H1 (cell line): ENCODE data around the gene SBF2. TPM values are rescaled to one million over a fixed set of nuclear protein-coding genes. Genes with fewer than 3 reads are reported as not detected.

Experiments
- CTCF ChIA-PET: fragments of 300-600 bp; sonication (Branson Sonifier 250); formaldehyde crosslinking; loops from one replicate; lab custom pipeline; 2021; ENCODE audit not compliant: partially characterized antibody; lab: Charles Lee
- POLR2A ChIA-PET: fragments of 300-600 bp; sonication (Branson Sonifier 250); formaldehyde crosslinking; loops from one replicate; lab custom pipeline; 2021; ENCODE audit warnings: inconsistent platforms; ENCODE audit not compliant: partially characterized antibody; lab: Charles Lee
- DNase-seq, 2 experiments: peaks; one replicate each; pipeline versions ENCODE4 v3.0.0 to v3.0.0-alpha.2; 2010 to 2022; ENCODE audit warnings: low spot score in 2 of 2, low read depth in 1 of 2, mixed read lengths in 1 of 2
- FAIRE-seq: peaks from 2 replicates; lab custom pipeline; 2011; peaks lifted over from hg19 to GRCh38; lab: Jason Lieb, UNC
- H2AFZ ChIP-seq: 2 replicates; pipeline ENCODE4 v1.8.1; 2012; ENCODE audit warnings: low read length, inconsistent platforms
- H2AK5ac ChIP-seq: 2 replicates; pipeline ENCODE4 v1.6.1; 2013; ENCODE audit warnings: low read depth, low read length
- H2BK120ac ChIP-seq: replicated peaks from 2 replicates; pipeline ENCODE3; 2013; ENCODE audit warnings: low read depth, low read length, inconsistent platforms
- H2BK12ac ChIP-seq: 2 replicates; pipeline ENCODE4 v1.6.1; 2013; ENCODE audit warnings: low read depth, low read length
- H2BK15ac ChIP-seq: 2 replicates; pipeline ENCODE4 v1.6.1; 2013; ENCODE audit warnings: low read length
- H2BK20ac ChIP-seq: 2 replicates; pipeline ENCODE4 v1.6.1; 2013; ENCODE audit warnings: low read length
- H2BK5ac ChIP-seq: 2 replicates; pipeline ENCODE4 v1.6.1; 2013; ENCODE audit warnings: low read depth, low read length
- H3K14ac ChIP-seq: 2 replicates; pipeline ENCODE4 v1.6.1; 2013; ENCODE audit warnings: inconsistent platforms; ENCODE audit not compliant: insufficient read length
- H3K18ac ChIP-seq: 2 replicates; pipeline ENCODE4 v1.6.1; 2013; ENCODE audit warnings: low read length; ENCODE audit errors: extremely low read depth
- H3K23ac ChIP-seq: 2 replicates; pipeline ENCODE4 v1.6.1; 2013; ENCODE audit warnings: inconsistent platforms; ENCODE audit not compliant: insufficient read length
- H3K23me2 ChIP-seq: 2 replicates; pipeline ENCODE4 v1.6.1; 2013; ENCODE audit warnings: low read depth, low read length
- H3K27ac ChIP-seq: 2 replicates; pipeline ENCODE4 v1.6.1; 2011; ENCODE audit warnings: low read depth, low read length, inconsistent platforms
- H3K27me3 ChIP-seq, 4 experiments: replicated peaks in 1 of 4; 1 replicate in 1 of 4; 2 replicates in 3 of 4; pipeline versions ENCODE4 v1.6.1 to v1.8.1; 2011 to 2013; ENCODE audit warnings: low read length in 3 of 4, mild to moderate bottlenecking in 3 of 4, inconsistent platforms in 2 of 4, mixed read lengths in 2 of 4, moderate library complexity in 1 of 4; ENCODE audit not compliant: control insufficient read depth in 3 of 4, insufficient read depth in 3 of 4; ENCODE audit errors: extremely low read depth in 1 of 4
- H3K36me3 ChIP-seq, 4 experiments: 2 replicates each; pipeline versions ENCODE4 v1.6.1 to v1.8.1; 2011 to 2013; ENCODE audit warnings: mild to moderate bottlenecking in 4 of 4, low read length in 3 of 4, moderate library complexity in 2 of 4, control low read depth in 1 of 4, inconsistent platforms in 1 of 4; ENCODE audit not compliant: insufficient read depth in 4 of 4, control insufficient read depth in 2 of 4
- H3K4ac ChIP-seq: replicated peaks from 2 replicates; pipeline ENCODE3; 2013; ENCODE audit warnings: low read length, low read depth, mixed read lengths, inconsistent platforms; ENCODE audit not compliant: insufficient read length
- H3K4me1 ChIP-seq, 4 experiments: replicated peaks in 1 of 4; 1 replicate in 1 of 4; 2 replicates in 3 of 4; pipeline versions ENCODE4 v1.6.1 to v1.8.1; 2011 to 2013; ENCODE audit warnings: low read length in 3 of 4, inconsistent platforms in 2 of 4, mixed read lengths in 1 of 4; ENCODE audit not compliant: insufficient read depth in 4 of 4, control insufficient read depth in 3 of 4
- H3K4me2 ChIP-seq, 2 experiments: 2 replicates each; pipeline versions ENCODE4 v1.6.1 to v1.8.1; 2011 to 2013; ENCODE audit warnings: low read depth in 2 of 2, low read length in 2 of 2, control low read depth in 1 of 2, inconsistent platforms in 1 of 2, mild to moderate bottlenecking in 1 of 2; ENCODE audit not compliant: insufficient read depth in 1 of 2
- H3K4me3 ChIP-seq, 4 experiments: fragments of 200-600, 300-600 bp in 1 of 4; sonication (generic), shearing (Covaris generic), sonication (Bioruptor Twin) in 1 of 4; 2 replicates each; pipeline versions ENCODE4 v1.5.1 to v1.8.1; 2011 to 2016; ENCODE audit warnings: low read length in 4 of 4, low read depth in 3 of 4, control low read depth in 2 of 4, inconsistent platforms in 2 of 4, mild to moderate bottlenecking in 2 of 4, mixed read lengths in 1 of 4, moderate library complexity in 1 of 4; ENCODE audit not compliant: insufficient read depth in 2 of 4; ENCODE audit errors: extremely low read depth in 1 of 4
- H3K56ac ChIP-seq: replicated peaks from 2 replicates; pipeline ENCODE3; 2013; ENCODE audit warnings: low read depth, mild to moderate bottlenecking, mixed read lengths, low read length, inconsistent platforms; ENCODE audit not compliant: insufficient read length
- H3K79me1 ChIP-seq: 2 replicates; pipeline ENCODE4 v1.6.1; 2013; ENCODE audit warnings: low read depth, low read length, control low read depth
- H3K79me2 ChIP-seq, 2 experiments: 2 replicates each; pipeline versions ENCODE4 v1.6.1 to v1.8.1; 2012 to 2013; ENCODE audit warnings: low read length in 2 of 2, mild to moderate bottlenecking in 2 of 2, inconsistent platforms in 1 of 2; ENCODE audit not compliant: insufficient read depth in 2 of 2, control insufficient read depth in 1 of 2
- H3K9ac ChIP-seq, 4 experiments: replicated peaks in 1 of 4; 1 replicate in 1 of 4; 2 replicates in 3 of 4; pipeline versions ENCODE4 v1.6.1 to v1.8.1; 2011 to 2013; ENCODE audit warnings: low read depth in 3 of 4, low read length in 3 of 4, control low read depth in 2 of 4, mild to moderate bottlenecking in 2 of 4, moderate library complexity in 2 of 4, inconsistent platforms in 1 of 4; ENCODE audit errors: extremely low read depth in 1 of 4
- H3K9me3 ChIP-seq, 2 experiments: 2 replicates each; pipeline versions ENCODE4 v1.6.1 to v1.8.1; 2012 to 2013; ENCODE audit warnings: mild to moderate bottlenecking in 2 of 2, moderate library complexity in 2 of 2, control low read depth in 1 of 2, inconsistent platforms in 1 of 2, low read depth in 1 of 2, low read length in 1 of 2, mixed read lengths in 1 of 2; ENCODE audit not compliant: insufficient read depth in 2 of 2
- H4K20me1 ChIP-seq, 2 experiments: replicated peaks in 1 of 2; 2 replicates each; pipeline versions ENCODE3 to v1.8.1; 2011 to 2013; ENCODE audit warnings: inconsistent platforms in 2 of 2, low read length in 2 of 2, mild to moderate bottlenecking in 1 of 2; ENCODE audit not compliant: insufficient read depth in 2 of 2, control insufficient read depth in 1 of 2
- H4K5ac ChIP-seq: 2 replicates; pipeline ENCODE4 v1.6.1; 2013; ENCODE audit warnings: low read length, low read depth, mixed read lengths, inconsistent platforms; ENCODE audit not compliant: insufficient read length
- H4K8ac ChIP-seq: 2 replicates; pipeline ENCODE4 v1.8.0; 2013; ENCODE audit warnings: mild to moderate bottlenecking, moderate library complexity, low read length, inconsistent platforms; ENCODE audit not compliant: insufficient read depth; ENCODE audit errors: extremely low read depth
- H4K91ac ChIP-seq: replicated peaks from 2 replicates; pipeline ENCODE3; 2013; ENCODE audit warnings: low read length, mixed read lengths, inconsistent platforms; ENCODE audit not compliant: insufficient read length
- WGBS, 2 experiments: shearing (Covaris generic) in 1 of 2; methylation state at CpG; one replicate each; pipeline versions ENCODE4 v1.1.6 to v1.1.7; 2013 to 2015; ENCODE audit warnings: low lambda C conversion rate in 2 of 2, mixed read lengths in 2 of 2, inconsistent platforms in 1 of 2, low coverage in 1 of 2, missing lambda C conversion rate in 1 of 2; ENCODE audit not compliant: insufficient replicate concordance in 2 of 2, insufficient coverage in 1 of 2, insufficient read length in 1 of 2; ENCODE audit errors: extremely low coverage in 1 of 2, missing lambda C conversion rate in 1 of 2; 5-methylcytosine and 5-hydroxymethylcytosine counted together
- polyA plus RNA-seq, 7 experiments: library from polyadenylated mRNA; depleted of rRNA in 3 of 7; stranded (reverse) in 5 of 7; unstranded in 2 of 7; fragments of >200 nt in 5 of 7; fragments of 200-250 nt in 2 of 7; gene quantifications; 1 replicate in 5 of 7; 2 replicates in 1 of 7; 4 replicates in 1 of 7; pipeline versions ENCODE4 v1.2.1 to v1.2.3, GENCODE V29; 2011 to 2013; ENCODE audit warnings: missing spikeins in 2 of 7, mixed read lengths in 2 of 7
- total RNA-seq: library from RNA; stranded (reverse); fragmentation: NEBNext Ultra II Directional; extraction: Animal tissue kit (Norgen Biotek cat#: 25700); gene quantifications from 2 replicates; pipeline ENCODE4 v1.2.1, GENCODE V29; 2021

Gene SBF2
- total and polyA plus RNA-seq, 2 of the 8 experiments (the other 6 are each of a cell fraction or from before 2014, with no cell fraction given) = 36.7 to 50.5 TPM

DNA sequence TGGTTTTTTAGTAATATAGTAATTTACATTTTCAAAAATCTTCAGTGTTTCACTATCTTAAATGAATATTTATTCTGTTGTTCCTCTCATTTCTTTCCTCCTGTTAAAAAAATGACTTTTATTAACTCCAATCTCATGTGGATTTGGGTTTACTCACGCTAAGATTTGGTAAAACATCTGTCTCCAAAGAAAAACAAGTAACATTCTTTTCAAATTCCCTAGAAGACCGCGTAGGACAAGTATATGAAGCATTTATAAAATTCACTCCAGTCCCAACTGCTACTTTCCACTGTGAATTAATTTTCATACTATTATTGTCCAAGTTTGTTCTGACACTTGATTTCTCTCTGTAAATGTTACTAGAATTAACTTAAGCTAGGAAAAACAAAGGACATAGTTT lies 26.2 kb downstream of the SBF2 start:
- no peak overlapping the region for H4K91ac ChIP-seq
- H2BK12ac ChIP-seq = no peak overlapping the region
- no peak overlapping the region for H2BK120ac ChIP-seq
- no peak overlapping the region for H3K4ac ChIP-seq
- WGBS, 2 experiments = 75% methylated on average over 3 of the region's 3 CpGs; no CpG with 5 or more reads in 1 of the 2 experiments
- no peak overlapping the region for H3K23ac ChIP-seq
- H3K9ac ChIP-seq = no peak overlapping the region
- no peak overlapping the region for H3K4me2 ChIP-seq
- no peak overlapping the region for H4K5ac ChIP-seq
- H2AK5ac ChIP-seq = no peak overlapping the region
- H3K27ac ChIP-seq = no peak overlapping the region
- peaks cover 0 to 17% of the 10 kb centered on the region in 2 experiments; a peak in 1 of 4 replicates for H3K79me2 ChIP-seq
- CTCF ChIA-PET = no interaction called here
- H3K14ac ChIP-seq = no peak overlapping the region
- H3K36me3 ChIP-seq = no peaks in the 10 kb centered on the region
- no peak overlapping the region for H3K18ac ChIP-seq
- no peak overlapping the region for H3K4me3 ChIP-seq
- POLR2A ChIA-PET = no interaction called here
- H4K8ac ChIP-seq = no peak overlapping the region
- no peak for DNase-seq
- H3K4me1 ChIP-seq = peaks cover 0 to 3% (median 0%) of the 10 kb centered on the region in 4 experiments; a peak in 1 of 7 replicates
- H2BK15ac ChIP-seq = no peak overlapping the region
- no peak overlapping the region for H3K56ac ChIP-seq
- no peaks in the 10 kb centered on the region for H3K27me3 ChIP-seq
- H3K79me1 ChIP-seq = no peaks in the 10 kb centered on the region
- no peak overlapping the region for H2BK20ac ChIP-seq
- no peaks in the 10 kb centered on the region for H3K9me3 ChIP-seq
- no peak overlapping the region for H2AFZ ChIP-seq
- no peaks in the 10 kb centered on the region for H4K20me1 ChIP-seq
- no peaks in the 10 kb centered on the region for H3K23me2 ChIP-seq
- no peak overlapping the region for H2BK5ac ChIP-seq
- no peak for FAIRE-seq
